GM18498 (cell line): Measurements from ENCODE around the gene PLVAP.

ENCODE experiments used
- ATAC-seq: cut with Tn5 transposase; IDR thresholded peaks from one replicate; pipeline ENCODE4 v1.9.1; 2021; ENCODE audit warnings: mild to moderate bottlenecking, moderate library complexity; ENCODE audit not compliant: unreplicated experiment

Gene PLVAP, protein sequence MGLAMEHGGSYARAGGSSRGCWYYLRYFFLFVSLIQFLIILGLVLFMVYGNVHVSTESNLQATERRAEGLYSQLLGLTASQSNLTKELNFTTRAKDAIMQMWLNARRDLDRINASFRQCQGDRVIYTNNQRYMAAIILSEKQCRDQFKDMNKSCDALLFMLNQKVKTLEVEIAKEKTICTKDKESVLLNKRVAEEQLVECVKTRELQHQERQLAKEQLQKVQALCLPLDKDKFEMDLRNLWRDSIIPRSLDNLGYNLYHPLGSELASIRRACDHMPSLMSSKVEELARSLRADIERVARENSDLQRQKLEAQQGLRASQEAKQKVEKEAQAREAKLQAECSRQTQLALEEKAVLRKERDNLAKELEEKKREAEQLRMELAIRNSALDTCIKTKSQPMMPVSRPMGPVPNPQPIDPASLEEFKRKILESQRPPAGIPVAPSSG

DNA sequence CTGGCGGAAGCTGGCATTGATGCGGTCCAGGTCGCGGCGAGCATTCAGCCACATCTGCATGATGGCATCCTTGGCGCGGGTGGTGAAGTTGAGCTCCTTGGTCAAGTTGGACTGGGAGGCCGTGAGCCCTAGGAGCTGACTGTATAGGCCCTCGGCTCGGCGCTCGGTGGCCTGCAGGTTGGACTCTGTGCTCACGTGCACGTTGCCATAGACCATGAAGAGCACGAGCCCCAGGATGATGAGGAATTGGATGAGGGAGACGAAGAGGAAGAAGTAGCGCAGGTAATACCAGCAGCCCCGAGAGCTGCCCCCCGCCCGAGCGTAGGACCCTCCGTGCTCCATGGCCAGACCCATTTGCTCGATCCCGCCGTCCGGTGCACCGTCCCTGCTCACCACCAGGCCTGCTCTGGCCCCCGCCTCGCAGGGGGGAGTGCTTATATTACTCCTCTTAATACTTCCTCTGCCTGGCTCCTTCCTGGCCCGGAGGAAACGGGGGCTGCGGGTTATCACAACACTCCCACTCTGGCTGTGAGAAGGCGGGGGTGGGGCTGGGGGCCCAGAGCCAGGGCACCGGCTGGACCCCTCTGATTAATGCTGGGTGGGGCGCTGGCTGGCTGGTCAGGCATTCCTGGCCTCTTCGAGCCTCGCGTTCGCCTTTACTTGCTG is at the start of gene PLVAP:
TSS of gene PLVAP (minus strand) at position 408 of the 666 bp plus-strand sequence. CDS start at position 354, 54 bp downstream.
- no peak for ATAC-seq

DNA sequence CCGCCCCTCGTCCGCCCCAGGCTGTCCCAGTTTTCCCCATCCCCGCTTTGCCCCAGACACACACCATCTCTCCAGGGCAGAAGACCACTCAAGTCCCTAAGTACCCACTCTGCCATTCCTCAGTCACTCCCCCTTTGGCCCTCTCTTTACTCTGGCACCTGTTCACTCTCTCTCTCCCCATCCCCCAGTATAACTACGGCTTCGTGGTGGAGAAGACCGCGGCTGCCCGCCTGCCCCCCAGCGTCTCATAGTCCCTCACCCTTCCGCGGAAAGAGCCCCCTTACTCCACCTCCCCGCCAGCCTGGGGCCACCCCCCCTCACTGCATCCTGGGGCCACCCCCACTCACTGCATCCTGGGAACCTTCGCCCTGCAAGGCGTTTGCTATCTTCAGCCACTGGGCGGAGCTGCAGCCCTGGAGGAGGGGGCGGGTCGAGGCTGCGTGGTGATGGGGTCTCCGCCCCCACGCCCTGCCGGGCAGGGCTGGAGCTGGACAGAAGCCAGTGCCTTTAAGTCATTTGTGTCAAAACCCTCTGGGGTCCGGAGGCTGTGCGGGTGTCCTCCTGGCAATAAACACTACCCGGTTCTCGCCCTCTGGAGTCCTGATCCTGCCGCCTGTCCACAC is 47.7 kb upstream of the PLVAP start:
- no peak for ATAC-seq

DNA sequence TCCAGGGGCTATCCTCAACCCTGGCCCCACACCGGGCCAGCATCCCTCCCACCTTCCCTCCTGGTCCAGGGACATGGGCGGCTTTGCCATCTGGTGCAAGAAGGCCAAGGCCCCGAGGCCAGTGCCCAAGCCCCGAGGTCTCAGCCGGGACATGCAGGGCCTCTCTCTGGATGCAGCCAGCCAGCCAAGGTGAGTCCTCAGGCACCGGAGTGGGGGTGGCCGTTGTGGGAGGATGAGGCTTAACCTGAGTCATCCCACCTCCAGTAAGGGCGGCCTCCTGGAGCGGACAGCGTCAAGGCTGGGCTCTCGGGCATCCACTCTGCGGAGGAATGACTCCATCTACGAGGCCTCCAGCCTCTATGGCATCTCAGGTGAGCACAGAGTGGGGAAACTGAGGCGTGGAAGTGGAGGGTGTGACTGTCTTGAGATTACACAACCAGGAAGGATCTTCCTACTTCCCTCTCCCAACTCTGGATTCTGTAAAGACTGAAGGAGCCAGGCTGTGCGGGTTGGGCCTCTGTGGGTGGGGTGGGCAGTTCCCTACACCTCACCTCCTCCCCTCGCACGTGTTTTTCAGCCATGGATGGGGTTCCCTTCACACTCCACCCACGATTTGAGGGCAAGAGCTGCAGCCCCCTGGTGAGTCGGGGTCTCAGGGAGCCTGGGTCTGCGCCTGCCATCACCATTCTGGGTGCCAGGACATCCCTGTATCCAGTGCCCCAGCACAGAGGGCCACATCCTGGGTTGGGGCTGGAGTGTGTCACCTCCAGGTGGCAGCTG is 46.5 kb upstream of the PLVAP start:
- ATAC-seq = no peak

DNA sequence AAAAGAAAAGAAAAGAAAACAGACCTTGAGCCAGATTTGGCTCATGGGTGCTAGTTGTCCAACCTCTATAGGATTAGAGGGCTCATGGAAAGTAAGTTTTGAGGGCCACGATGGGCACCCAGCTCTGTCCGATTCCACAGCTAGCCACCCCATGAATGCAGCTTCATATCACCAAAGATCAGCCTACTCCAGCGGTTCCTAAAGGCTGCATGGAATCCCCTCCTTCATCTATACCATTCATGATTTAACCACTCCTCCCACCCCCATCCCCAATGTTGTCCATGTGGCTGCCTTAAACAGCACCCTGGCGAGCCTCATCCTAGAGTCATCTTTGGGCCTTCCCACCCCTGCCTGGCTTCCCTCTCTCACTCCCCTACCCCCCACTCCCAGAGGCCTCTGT is 44.8 kb upstream of the PLVAP start:
- ATAC-seq = no peak

DNA sequence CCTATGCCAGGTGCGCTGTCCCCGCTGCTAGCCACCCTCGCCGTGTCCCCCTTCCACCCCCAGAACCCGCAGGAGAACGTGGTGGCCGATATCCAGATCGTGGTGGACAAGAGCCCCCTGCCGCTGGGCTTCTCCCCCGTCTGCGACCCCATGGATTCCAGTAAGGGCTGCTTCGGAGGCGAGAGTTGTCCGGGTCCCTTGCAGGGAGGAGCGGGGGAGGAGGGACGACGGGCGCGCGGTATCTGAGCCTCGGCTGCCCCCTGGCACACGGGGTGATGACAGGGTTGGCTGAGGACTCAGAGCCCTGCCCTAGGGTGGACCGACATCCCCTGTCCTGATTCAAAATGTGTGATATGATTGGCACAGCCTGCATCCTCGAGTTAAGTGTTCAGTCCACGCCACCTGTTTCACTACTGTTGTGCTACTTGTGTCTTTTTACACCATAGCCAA is 43.4 kb upstream of the PLVAP start:
- ATAC-seq = peak; percentile 21

DNA sequence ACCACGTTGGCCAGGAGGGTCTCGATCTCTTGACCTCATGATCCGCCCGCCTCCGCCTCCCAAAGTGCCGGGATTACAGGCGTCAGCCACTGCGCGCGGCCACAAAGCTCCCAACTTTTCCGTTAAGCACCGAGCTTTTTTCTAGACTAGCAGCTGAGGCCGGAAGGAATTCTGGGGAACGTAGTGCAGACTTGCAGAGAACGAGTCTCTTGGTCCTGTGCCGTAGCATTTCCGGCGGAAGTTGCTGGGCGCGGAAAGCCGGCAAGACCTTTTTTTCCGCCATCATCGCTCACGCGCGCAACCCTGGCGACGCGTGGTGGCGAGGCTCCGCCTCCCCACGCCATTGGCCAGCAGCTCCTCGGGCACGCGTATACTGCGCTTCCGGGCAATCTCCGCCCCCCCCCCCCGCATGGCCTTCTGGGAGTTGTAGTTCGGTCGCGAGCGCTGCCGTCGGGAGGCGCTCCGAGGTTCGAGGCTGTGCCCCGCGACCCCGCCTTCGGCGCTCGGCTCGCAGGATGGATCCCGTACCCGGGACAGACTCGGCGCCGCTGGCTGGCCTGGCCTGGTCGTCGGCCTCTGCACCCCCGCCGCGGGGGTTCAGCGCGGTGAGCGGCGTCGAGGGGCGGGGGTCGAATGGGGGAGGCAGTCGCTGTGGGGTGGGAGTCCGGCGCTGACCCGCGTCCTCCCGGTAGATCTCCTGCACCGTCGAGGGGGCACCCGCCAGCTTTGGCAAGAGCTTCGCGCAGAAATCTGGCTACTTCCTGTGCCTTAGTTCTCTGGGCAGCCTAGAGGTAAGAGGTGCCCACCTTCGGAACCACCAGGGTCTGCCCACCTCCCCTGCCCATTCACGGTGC is 42.7 kb upstream of the PLVAP start, which contains the start of gene MVB12A:
TSS of gene MVB12A (plus strand) at position 427 of the 854 bp plus-strand sequence. CDS start at position 516, 89 bp downstream.
- peak; percentile 94 for ATAC-seq

DNA sequence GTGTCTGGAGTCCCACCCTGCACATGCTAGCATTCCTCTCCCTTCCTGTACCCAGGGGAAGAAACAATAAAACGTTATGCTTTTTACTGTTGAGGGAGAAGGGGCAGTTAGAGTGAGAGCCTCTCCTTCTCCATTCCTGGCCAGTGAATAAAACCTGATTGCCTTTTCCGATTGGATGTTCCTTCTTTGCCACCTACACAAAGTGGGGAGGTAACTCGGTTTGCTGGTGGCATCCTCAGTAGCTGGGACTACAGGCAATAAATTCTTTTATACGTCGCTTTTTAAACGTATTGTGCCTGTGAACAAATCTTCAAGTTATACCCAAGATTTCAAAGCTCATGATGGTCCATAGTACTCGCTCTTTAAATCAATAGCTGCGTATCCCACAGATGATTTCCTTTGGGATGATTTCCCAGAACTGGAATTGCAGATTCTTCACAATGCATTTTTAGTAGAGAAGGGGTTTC is 42.0 kb upstream of the PLVAP start:
- no peak for ATAC-seq

DNA sequence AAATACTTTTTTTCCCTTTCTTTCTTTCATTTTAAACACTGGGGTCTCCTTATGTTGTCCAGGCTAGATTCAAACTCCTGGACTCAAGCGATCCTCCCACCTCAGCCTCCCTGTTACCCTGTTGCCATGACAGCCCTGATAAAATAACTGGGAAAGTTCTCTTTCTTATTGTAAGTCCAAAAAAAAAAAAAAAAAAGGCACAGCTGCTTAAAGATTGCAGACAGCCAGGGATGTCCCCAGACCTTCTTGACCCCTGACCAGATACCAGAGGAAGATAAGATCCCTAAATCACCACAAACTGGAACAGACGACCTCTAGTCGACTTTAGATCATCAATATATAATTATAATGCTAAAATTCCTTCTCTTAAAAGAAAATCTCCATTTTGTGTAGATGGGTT is 41.6 kb upstream of the PLVAP start:
- no peak for ATAC-seq

DNA sequence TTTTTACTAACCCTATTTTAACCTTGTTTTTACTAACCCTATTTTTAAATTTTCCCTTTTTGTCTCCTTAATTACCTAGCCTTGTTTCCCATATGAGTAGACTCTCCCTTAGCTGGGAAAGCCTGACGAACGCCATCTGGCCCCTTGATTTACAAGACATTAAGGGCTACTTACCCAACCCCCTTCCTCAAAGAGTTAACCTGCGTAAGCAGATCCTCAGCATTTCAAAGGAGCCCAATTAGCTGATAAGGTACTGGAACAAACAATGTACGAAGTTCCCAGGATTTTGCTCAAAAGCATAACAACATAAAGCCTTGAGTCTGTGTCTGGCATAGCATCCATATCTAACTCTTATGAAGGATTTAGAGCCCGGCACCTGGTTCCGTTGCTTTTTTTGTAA is 38.0 kb upstream of the PLVAP start:
- no peak for ATAC-seq

DNA sequence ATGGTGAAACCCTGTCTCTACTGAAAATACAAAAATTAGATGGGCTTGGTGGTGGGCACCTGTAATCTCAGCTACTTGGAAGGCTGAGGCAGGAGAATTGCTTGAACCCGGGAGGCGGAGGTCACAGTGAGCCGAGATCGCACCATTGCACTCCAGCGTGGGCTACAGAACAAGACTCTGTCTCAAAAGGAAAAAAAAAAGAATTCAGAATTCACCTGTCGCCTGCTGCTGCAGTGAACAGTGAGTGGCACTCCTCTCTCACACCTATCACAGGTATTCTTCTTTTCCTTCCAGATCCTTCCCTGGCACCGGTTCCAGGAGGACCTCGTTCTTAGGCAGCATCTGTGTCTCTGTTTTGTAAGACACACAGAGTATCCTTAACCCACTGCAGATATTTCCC is 37.0 kb upstream of the PLVAP start:
- no peak for ATAC-seq

DNA sequence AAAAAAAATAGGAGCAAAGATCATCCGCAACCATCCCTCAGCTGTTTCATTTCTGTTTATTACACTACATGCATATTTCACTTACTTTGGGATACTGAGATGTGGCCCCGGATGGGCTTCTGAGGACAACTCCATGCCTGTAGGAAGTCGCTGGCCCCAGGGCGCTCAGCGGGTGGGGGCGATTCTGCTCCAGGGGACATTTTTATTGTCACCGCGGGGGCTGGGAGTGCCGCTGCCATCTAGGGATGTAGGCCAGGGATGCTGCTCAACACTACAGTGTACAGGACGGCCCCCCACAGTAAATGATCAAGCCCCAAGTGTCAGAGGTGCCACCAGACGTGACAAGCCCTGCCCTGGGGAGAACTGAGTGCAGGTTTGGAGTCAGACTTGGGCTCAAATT is 34.7 kb upstream of the PLVAP start:
- ATAC-seq = no peak

DNA sequence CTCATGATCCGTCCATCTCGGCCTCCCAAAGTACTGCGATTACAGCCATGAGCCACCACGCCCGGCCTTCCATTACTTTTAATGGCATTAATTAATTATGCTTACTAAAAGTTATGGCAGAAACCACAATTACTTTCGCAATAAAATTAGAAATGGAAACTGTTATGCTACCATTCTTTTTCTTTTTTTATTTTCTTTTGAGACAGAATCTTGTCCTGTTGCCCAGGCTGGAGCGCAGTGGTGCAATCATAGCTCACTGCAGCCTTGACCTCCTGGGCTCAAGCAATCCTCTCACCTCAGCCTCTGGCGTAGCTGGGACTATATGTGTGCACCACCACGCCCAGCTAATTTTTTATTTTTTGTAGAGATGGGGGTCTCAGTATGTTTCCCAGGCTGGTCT is 32.8 kb upstream of the PLVAP start:
- ATAC-seq = no peak

DNA sequence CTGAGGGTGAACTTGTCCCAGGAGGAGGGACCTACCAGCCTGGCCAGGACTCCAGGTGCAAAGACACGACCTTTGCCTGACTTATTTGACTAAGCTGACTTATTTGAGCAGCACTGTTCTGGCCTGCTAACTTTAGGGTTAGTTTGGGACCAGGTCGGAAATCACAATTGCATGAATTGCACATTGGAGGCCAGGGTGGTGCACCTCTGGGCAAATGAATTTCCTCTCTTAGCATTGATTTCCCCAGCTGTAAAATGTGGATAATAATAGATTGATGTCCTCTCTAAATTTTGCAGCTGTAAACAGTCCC is 29.7 kb upstream of the PLVAP start:
- peak; percentile 16 for ATAC-seq

DNA sequence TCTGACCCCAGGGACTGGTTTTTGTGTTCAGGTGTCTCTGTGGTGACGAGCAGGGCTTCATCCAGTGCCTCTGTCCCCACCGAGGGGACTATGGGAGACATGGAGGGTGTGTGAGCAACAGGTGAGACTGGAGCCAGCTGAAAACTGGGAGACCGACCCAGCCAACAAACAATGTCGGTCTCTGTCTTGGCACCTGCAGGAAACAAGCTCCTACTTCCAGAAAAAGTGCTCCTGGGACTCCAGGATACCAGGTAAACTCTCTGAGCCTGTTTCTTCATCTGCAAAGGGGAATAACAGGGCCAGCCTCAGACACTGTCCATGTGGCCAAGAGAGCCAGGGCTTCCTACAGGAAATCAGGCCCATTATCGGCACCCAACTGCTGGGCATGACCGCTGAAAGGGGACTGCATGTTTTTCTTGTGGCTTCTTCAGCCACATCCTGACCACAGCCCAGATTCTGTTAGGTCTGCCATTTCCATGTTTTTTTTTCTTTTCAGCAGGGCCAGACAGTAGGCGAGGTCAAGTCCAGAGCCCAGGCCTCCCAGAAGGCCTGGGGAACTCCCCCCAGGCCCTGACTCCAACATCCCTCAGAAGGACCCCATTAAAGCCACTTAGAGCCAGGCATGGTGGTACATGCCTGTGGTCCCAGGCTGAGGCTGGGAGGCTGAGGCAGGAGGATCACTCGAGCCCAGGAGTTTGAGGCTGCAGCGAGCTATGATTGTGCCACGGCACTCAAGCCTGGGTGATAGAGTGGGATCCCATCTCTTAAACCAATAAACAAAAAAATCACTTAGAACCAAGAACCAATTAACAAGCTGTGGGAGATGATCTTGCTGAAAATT is 29.1 kb upstream of the PLVAP start:
- peak; percentile 13 for ATAC-seq

DNA sequence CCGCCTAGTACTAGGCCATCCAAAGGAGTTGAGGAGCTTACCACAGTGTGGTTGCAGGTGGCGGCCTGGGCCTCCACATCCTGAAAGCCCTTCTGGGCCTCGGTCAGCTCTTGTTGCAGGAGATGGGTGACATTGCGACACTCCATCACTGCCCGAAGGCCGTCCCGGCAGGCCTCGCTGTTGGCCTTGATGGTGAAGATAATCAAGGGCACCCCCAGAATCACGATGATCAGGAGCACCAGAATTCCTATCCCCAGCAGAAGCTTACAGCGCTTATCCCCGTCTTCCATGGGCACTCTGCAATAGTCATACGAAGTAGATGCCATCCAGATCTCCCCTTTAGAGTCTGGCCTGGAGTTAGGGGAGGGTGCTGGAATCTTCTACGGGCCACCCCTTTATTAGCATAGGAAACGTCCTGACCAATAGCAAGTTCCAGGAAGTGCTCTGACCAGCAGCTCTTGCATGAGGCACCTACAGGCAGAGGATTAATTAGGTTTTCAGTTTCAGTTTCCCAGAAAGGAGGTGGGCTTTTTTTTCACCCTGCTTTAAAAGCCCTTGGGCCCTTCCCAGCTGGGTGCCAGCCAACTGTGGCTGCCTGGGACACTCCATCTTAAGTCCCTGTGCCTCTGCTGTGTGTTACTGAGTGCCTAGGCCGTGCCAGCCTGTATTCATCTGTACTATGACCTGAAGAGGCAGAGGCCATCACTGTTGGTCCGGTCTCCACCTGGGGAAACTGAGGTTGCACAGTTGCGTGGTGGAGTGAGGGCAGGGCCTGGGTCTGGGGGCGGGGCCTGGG is 28.3 kb upstream of the PLVAP start, which contains the start of gene BST2:
TSS of gene BST2 (minus strand) at position 381 of the 796 bp plus-strand sequence. CDS start at position 326, 55 bp downstream.
- ATAC-seq = peak; percentile 81

DNA sequence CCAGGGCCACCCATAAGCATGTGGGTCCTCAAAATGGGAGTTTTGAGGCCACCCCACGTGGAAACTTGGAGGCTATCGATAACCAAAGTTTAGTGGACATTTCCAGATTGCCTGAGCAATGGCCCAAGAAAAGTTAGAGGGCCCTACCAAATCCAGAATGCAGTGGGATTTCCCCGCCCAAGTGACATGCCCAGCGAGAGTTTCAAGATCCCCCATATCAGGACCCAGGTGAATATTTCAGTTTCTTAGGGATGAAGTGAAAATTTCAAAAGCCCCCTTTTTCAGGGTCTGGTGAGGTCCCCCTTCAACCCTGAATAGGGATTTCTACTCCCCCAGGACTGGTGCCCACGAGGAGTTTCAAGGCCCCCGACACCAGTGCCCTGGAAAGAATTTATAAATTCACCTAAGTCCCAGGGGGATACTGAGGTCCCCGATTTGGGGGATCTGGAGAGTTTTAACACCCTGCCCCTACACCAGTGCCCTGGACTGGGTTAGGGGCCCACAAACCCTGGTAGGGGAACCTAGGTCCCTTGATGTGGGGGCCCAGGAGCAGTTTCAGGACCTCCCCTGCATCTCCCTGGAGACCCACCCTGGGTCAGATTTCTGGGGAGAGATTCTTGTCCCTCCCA is 27.6 kb upstream of the PLVAP start:
- peak; percentile 16 for ATAC-seq

DNA sequence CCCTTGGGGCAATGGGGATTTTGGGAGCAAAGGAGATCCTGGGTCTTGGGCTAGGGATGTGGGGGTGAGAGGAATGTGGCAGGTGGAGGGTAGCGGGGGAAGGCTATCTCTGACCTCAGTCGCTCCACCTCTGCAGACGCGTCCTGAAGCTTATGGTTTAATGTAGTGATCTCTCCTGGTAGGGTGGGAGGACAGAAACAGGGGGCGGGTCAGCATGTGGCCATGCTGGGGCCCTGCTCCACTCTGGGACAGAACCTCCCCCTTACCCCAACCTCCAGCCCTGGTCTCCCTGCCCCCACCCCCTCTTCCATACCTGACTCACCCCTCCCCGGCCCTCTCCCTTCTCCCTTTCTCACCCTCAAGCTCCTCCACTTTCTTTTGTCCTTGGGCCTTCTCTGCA is 26.9 kb upstream of the PLVAP start:
- ATAC-seq = no peak
